KOPT-K1 (cell line): ENCODE data around the gene SUGCT.
"Not testable (repeated sequence)": the region's sequence is repeated elsewhere in the genome, so short reads cannot be mapped to it uniquely, and the experiment has no call there.

Source experiments
- H3K27ac ChIP-seq: fragments of 200-600 bp; sonication (generic); 2 replicates; pipeline ENCODE4 v1.5.1; 2016; ENCODE audit warnings: antibody characterized with exemption, mild to moderate bottlenecking, low read depth, low read length; ENCODE audit not compliant: poor library complexity, severe bottlenecking
- H3K36me3 ChIP-seq: fragments of 200-600 bp; sonication (generic); 2 replicates; pipeline ENCODE4 v1.5.1; 2017; ENCODE audit warnings: antibody characterized with exemption, mild to moderate bottlenecking, low read length, moderate library complexity; ENCODE audit not compliant: insufficient read depth
- H3K9me3 ChIP-seq: fragments of 200-600 bp; sonication (generic); 2 replicates; pipeline ENCODE4 v1.5.1; 2017; ENCODE audit warnings: antibody characterized with exemption, low read length, mild to moderate bottlenecking; ENCODE audit not compliant: insufficient read depth, poor library complexity, severe bottlenecking

SUGCT gene

DNA sequence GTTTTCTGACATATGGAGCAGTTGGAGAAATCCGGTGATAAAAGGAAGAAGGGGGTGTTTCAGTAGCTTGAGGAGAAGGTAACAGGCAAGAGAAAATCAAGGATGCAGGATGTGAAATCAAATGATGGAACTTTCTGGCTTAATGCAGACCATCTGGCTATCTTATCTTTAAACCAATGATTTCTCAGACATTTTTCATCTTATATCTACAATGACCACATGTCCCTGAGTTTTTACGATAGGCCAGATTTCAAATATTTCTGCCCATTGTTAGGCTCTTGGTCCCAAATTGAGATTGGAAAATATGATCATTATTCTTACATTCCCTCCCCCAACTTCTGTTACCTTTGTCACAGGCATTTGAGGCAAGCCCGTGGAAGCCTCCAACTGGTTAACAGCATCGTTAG is 486.8 kb downstream of the SUGCT start:
- H3K36me3 ChIP-seq = no peaks in the 10 kb centered on the region
- H3K9me3 ChIP-seq = no peaks in the 10 kb centered on the region
- H3K27ac ChIP-seq = no peak overlapping the region

DNA sequence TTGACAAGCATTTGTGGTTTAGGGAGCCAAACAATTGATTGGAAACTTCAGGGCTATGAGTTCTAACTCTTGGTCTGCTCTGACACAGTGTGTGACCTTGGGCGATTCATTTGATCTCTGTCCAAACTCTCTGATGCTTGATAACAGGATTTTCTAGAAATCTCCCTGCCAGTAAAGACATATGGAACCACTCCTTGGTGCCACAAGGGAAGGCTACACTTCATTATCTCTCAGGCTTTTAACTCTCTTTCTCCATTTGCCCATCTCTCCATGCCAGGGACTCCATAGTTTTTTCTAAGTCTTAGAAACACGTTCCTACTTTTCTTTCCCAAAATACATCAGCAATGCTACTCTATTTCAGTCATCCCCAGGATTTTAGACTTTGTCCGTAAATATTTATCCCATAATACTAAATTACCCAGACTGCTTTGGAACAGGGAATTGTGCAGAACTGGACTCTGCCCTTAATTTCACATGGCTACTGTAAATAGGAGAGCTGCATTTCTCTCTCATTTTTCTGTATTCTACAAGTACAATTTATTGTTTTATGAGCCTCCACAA is 488.2 kb downstream of the SUGCT start:
- no peaks in the 10 kb centered on the region for H3K9me3 ChIP-seq
- no peak overlapping the region for H3K27ac ChIP-seq
- no peaks in the 10 kb centered on the region for H3K36me3 ChIP-seq

DNA sequence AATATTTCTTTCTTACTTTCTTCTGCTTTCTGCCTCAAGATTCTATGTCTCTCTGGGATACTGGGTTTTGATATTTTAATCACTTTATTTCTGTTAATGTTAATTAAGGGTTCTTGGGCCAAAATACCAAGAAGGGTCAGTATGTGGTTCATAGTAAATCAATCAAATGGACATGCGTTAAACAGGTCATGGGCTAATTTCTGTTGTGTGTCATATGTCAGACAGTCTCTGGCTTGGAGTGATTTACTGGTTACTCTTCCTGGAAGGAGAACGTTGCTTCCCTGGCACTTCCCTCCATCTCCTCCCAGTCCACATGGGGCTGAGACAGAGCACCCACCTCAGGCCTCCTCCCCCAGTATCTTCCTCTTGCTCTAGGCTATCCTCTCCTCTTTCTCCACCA is 489.1 kb downstream of the SUGCT start:
- no peaks in the 10 kb centered on the region for H3K9me3 ChIP-seq
- no peaks in the 10 kb centered on the region for H3K36me3 ChIP-seq
- H3K27ac ChIP-seq = no peak overlapping the region

DNA sequence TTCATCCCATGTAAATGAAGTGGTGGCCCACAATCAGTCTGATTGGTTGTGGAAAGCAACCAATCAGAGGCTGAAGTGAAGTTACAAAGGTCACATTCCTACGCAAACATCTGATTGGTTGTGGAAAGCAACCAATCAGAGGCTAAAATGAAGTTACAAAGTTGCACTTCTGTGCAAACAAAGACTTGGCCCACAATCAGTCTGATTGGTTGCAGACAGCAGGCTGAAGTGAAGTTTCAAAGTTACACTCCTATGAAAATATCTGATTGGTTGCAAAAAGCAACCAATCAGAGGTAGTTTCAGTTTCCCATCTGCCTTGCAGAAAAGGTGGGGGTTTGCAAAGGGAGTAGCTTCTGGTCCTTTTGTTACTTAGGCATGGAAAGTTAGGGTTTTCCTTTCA is 492.6 kb downstream of the SUGCT start:
- H3K9me3 ChIP-seq, H3K36me3 ChIP-seq, H3K27ac ChIP-seq: not testable (repeated sequence)

DNA sequence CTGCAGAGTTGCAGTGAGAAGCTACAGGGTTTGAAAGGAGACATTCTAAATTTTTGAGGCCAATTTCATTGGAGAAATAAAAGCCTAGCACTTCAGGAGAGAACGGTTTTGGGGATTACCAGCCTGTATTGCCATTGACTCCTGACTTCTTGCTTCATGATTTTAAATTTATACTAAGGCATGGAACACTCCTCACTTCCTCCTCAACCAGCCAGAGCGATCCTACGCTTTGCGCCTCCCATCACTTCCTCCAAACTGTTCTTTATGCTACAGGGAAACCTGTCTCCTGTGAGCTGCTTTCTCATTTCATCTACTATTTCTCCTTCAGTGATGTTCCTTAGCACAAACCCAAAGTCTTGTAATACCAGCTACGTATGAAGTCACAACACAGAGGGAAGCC is 495.1 kb downstream of the SUGCT start:
- no peak overlapping the region for H3K27ac ChIP-seq
- no peaks in the 10 kb centered on the region for H3K9me3 ChIP-seq
- H3K36me3 ChIP-seq = no peaks in the 10 kb centered on the region

DNA sequence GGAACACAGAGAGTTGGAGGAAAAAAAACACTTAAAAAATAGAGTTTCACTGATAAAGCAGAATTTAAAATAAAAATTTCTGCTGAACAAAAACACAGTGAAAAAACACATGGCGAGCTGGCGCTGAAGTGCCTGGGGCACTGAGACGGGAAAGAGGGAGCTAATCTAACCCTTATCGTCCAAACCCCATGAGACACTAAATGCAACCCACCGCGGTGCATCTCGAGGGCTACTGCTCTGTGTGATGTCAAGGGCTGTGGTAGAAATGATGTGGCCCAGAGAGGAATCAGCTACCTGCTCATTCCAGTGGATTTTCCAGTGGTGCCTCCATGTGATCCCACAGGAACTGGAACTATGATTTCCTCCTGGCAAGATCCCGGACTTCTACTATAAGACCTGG is 499.3 kb downstream of the SUGCT start:
- Histone ChIP-seq H3K9me3 (no peaks in the 10 kb centered on the region), H3K27ac (no peak overlapping the region), H3K36me3 (no peaks in the 10 kb centered on the region)

DNA sequence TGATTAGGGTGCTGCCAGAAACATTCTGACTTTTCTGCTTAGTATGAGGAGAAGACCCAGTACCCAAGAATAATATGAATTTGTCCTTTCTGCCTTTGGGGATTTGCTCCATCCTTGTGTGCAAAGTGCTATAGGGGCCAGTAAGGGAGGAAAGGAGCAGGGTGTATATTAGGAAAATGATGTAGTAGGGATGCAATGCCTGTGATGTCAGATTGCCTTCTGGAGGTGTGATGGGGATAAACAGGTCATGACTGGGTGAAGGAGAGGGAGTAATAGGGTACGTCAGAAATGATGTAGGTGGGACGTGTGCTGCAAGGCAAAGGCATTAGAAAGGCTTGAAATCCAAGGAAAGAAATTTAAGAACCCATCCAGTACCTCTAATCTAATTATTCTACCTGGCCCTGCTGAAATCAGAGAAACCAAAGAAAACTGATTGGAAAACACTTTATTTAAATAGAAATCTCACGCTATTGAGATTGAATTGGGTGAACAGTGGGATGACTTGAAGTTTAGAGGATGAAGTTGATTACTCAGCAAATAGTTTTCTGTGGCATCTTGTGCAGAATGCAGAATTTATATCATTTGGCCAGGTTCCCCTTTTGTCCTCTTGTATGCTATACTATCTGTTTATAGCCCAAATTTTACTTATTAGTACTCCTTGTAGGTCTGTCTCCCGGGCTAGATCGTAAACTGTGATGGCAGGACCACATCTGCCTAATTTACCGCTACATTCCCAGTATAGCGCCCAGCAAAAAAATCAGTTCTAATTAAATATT is 503.9 kb downstream of the SUGCT start:
- no peak overlapping the region for H3K27ac ChIP-seq

DNA sequence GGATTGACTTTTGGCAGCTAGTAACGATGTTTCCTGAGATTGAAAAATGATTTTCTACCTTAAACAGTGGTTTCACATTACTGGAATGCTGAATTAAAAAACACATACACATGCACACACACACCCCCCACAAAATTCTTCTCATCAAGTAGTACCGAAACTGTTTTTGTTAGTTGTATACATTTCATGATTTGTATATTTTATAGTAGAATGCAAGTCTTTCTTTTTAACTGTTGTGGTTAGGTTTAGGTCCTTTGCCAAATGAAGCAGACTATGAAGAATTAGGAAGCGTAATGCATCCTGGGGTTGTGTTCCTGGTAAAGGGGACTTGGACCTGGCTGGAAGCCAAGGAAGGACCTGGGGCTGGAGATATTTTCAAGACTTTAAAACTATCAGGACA is 505.8 kb downstream of the SUGCT start:
- Histone ChIP-seq H3K9me3 (no peaks in the 10 kb centered on the region), H3K27ac (no peak overlapping the region)

More for the DNA sequence above, 503.9 kb downstream of the SUGCT start:
- H3K9me3 ChIP-seq = no peaks in the 10 kb centered on the region
- no peaks in the 10 kb centered on the region for H3K36me3 ChIP-seq

DNA sequence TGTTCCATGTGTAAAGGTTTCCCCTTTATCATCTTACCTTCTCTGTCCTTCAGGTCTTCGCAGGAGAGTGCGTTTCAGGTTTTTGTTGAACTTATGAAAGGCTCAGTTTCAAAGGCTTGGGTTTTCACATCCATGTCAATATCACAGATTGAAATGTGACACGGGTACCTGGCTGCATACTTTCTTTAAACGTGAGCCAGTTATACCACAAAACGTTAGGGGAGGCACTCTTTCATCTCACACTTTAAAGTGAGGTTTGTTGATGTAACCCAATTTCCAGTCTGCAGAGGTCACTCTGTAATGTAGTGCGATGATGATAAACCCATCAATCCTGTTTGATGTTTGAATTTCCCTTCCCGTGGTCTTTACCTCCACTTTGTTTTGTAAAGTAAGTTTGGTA is 506.9 kb downstream of the SUGCT start:
- Histone ChIP-seq H3K27ac (no peak overlapping the region), H3K36me3 (no peaks in the 10 kb centered on the region)

More for the DNA sequence above, 505.8 kb downstream of the SUGCT start:
- H3K36me3 ChIP-seq = no peaks in the 10 kb centered on the region

DNA sequence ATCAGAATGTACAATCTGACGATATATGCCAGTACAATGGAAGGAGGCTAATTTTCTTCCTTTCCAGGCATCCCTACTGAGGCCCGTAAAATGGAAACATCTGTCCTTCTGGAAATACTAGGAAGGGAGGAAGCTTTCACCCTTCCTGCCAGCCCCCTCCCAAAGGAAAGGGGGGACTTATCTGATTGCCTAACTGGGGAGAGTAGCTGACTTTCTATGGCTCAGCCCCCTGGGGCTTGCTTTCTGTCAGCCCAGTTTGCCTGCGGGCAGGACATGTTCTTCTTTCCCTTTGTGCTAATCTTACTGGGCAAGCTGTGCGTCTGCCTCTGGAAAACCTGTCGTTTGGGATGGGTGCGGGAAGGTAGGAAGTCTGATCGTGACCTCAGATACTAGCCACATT is 508.9 kb downstream of the SUGCT start:
- Histone ChIP-seq H3K9me3 (no peaks in the 10 kb centered on the region), H3K36me3 (no peaks in the 10 kb centered on the region), H3K27ac (no peak overlapping the region)

More for the DNA sequence above, 506.9 kb downstream of the SUGCT start:
- H3K9me3 ChIP-seq = no peaks in the 10 kb centered on the region

DNA sequence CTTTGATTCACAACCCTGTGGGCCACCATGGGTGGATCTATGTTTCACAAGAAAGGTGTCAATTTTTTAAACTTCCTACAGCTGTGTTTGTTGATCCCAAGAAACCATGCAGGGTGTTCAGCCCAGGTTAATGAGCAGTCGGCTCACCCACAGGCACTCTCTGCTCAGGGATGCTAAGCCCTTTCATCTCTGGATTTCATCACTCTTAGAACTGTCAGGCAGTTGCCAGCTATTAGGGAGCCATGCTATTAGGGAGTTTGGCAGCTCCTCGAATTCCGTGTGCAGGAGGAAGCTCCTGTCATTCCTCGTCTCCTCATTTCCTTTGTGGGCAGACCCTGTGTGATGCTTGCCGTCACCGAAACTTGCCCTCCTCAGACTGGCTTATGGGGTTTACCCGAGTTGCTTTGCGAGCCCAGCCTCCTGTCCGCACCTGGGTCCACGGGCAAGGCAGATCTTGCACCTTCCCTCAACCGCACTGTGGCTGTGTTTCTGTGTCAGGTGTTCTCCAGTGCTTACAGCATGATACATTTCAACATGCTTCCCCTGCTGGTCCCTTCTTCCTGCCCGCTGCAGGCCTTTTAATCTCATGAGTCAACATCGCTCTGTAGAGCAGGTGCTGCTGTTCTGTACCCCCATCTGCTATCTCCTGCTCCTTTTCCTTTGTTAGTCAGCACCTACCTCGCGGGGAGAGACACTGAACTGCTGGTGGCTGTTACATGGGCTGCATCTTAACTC is 509.8 kb downstream of the SUGCT start:
- H3K9me3 ChIP-seq = no peaks in the 10 kb centered on the region
- no peak overlapping the region for H3K27ac ChIP-seq
- H3K36me3 ChIP-seq = no peaks in the 10 kb centered on the region

DNA sequence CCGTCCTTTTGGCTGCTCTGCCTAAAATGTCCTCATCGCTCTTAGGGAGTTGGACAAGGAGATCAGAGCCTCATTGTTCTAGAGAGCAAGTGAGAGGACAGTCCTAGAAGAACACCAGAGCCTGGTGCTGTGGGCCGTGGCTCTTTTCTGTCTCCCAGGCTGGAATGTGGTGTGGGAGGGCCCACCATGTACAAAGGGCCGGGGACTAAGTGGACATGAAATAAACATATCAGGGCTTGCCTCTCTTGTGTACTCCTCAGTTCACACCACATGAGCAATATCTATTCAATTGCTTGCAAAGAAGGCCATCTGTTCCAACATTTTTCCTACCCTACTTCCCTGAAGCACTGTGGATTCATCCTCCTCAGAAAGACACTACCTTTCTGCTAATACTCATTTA is 510.4 kb downstream of the SUGCT start:
- Histone ChIP-seq H3K27ac (no peak overlapping the region), H3K9me3 (no peaks in the 10 kb centered on the region), H3K36me3 (no peaks in the 10 kb centered on the region)

DNA sequence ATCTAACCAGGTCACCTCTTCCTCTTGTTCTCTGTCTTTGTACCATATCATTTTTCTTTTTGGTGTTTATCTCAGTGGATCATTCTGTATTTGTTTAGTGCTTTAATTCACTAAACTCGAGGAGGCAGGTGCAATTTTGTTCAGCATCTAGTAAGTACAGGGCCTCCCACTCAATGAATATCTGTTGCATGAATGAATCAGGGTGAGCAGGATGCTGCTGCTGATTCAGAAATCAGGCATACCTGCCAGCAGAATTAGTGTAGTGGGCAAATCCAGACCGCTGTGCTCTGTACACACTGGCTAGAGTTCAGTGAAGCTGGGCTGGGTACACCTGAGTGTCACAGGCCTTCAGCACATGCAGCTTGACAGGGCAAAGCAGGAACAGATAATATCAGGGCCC is 511.9 kb downstream of the SUGCT start:
- Histone ChIP-seq H3K27ac (no peak overlapping the region), H3K36me3 (no peaks in the 10 kb centered on the region), H3K9me3 (no peaks in the 10 kb centered on the region)

DNA sequence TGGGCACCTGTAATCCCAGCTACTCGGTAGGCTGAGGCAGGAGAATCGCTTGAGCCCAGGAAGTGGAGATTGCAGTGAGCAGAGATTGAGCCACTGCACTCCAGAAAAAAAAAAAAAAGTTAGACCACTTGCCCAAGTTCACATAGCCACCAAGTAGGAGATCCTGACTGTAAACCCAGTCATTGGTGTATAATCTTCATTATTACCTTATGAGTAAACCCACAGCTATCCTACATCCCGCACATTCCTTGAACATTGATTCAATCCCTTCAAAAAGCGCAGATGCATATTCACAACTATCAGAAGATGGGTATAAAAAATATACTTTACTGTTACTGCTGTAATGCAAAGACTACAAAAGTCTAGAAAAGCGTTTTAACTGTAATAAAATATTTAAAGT is 512.9 kb downstream of the SUGCT start:
- Histone ChIP-seq H3K27ac (no peak overlapping the region), H3K9me3 (no peaks in the 10 kb centered on the region), H3K36me3 (no peaks in the 10 kb centered on the region)

DNA sequence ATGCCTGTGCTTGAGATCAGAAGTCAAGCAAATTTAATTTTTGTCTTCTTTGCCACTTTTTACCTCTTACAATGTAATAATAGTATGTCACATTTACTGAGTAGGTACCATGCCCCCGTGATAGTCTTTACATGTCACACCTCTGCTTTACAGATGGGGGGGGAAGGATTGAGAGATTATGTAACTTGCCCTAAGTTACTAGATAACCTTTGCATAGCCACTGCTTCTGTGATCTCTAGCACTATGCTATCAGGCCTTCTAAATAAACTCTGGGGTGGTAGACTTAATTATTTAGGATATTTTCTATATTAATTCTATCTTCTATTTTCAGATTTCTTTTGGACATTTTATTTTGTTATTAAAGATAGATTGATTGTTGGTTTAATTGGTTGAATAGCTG is 514.4 kb downstream of the SUGCT start:
- H3K27ac ChIP-seq = no peak overlapping the region
- no peaks in the 10 kb centered on the region for H3K9me3 ChIP-seq
- H3K36me3 ChIP-seq = no peaks in the 10 kb centered on the region
